Esophagus squamous epithelium (tissue), 5 donors: ENCODE results near the gene ITGA8. TPM values are rescaled to one million over a fixed set of nuclear protein-coding genes. Genes with fewer than 3 reads are reported as not detected.
A peak's percentile ranks its signal among the peaks of the same experiment; 100 is the strongest.

ENCODE experiments used
- DNase-seq: peaks from one replicate; lab custom pipeline; 2025; lab: John Stamatoyannopoulos, UW
- H3K27ac ChIP-seq, 4 donors: fragments of 200-600 bp; sonication (generic); one replicate each; pipeline ENCODE4 v1.5.1; 2016 to 2019; ENCODE audit warnings: mild to moderate bottlenecking in 1 of 4
- H3K27me3 ChIP-seq, 4 donors: fragments of 200-600 bp; sonication (generic); 1 replicate in 3 of 4; 2 replicates in 1 of 4; pipeline versions ENCODE4 v1.5.1 to v1.6.0; 2017 to 2021; ENCODE audit warnings: antibody characterized with exemption in 1 of 4
- H3K36me3 ChIP-seq, 3 donors: fragments of 200-600 bp; sonication (generic); one replicate each; pipeline ENCODE4 v1.5.1; 2016 to 2019
- H3K4me1 ChIP-seq, 3 donors: fragments of 200-600 bp; sonication (generic); one replicate each; pipeline ENCODE4 v1.5.1; 2017 to 2019
- H3K4me3 ChIP-seq, 4 donors: fragments of 200-600 bp; sonication (generic); 1 replicate in 3 of 4; 2 replicates in 1 of 4; pipeline ENCODE4 v1.5.1; 2016 to 2019; ENCODE audit warnings: mild to moderate bottlenecking in 2 of 4, moderate library complexity in 1 of 4
- H3K9me3 ChIP-seq, 3 donors: fragments of 200-600 bp; sonication (generic); one replicate each; pipeline ENCODE4 v1.5.1; 2016 to 2019
- POLR2A ChIP-seq, 4 donors: fragments of 450-650 bp; IDR thresholded peaks; one replicate each; pipeline ENCODE4 v1.6.1; 2017; ENCODE audit warnings: antibody characterized with exemption in 4 of 4, mild to moderate bottlenecking in 4 of 4, moderate library complexity in 3 of 4
- WGBS, 2 donors: methylation state at CpG; one replicate each; pipeline ENCODE4 v1.1.5; 2018; 5-methylcytosine and 5-hydroxymethylcytosine counted together
- intact Hi-C: fragments of 100-400 bp; cut with DNase I; formaldehyde crosslinking; loops from one replicate; pipeline ENCODE4 v1.15.0; 2022
- total RNA-seq, 4 donors: library from RNA; depleted of rRNA; stranded (reverse); fragments of >200 nt; gene quantifications; one replicate each; pipeline ENCODE4 v1.1.0, GENCODE V29; 2016
- TF ChIP-seq, protein P1 (sequence below), 6 experiments: fragments of 450-650 bp in 4 of 6; fragments of 200-600 bp in 2 of 6; sonication (generic) in 2 of 6; IDR thresholded peaks; one replicate each; pipeline ENCODE4 v1.5.1; 2016 to 2019; ENCODE audit warnings: antibody characterized with exemption in 6 of 6, mild to moderate bottlenecking in 4 of 6, moderate library complexity in 4 of 6
- donor health status: DM: yes; HTN: yes; CAD: no.

The ITGA8 gene
- total RNA-seq, 4 donors from 2014 or later: 1.0 to 22.5 (median 7.5) TPM

DNA sequence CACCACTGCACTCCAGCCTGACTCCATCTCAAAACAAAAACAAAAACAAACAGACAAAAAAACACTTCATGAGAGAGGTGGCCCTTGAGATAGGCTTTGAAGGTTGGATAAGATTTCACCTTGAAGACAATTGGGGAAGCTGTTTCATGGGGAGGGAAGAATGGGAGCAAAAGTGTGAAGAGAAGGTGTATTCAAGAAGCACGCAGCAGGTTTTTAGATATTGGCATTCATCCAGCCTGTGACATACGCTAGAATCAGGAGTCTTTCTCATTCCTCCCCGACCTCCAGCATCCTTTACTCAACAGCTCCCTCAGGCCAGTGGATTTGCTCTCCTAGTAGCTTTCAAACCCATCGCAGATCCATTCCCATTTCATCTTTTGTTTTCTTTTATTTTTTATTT lies 232.3 kb downstream of the ITGA8 start:
- Histone ChIP-seq H3K4me1 (peaks cover 0 to 22% (median 5%) of the 10 kb centered on the region in 3 donors), H3K9me3 (no peaks in the 10 kb centered on the region), H3K27me3 (no peaks in the 10 kb centered on the region), H3K36me3 (no peaks in the 10 kb centered on the region), H3K4me3 (no peak overlapping the region), H3K27ac (no peak overlapping the region)
- WGBS, 2 donors: 53 to 59% methylated on average over 4 of the region's 4 CpGs
- DNase-seq: no peak
- TF ChIP-seq, protein P1, sequence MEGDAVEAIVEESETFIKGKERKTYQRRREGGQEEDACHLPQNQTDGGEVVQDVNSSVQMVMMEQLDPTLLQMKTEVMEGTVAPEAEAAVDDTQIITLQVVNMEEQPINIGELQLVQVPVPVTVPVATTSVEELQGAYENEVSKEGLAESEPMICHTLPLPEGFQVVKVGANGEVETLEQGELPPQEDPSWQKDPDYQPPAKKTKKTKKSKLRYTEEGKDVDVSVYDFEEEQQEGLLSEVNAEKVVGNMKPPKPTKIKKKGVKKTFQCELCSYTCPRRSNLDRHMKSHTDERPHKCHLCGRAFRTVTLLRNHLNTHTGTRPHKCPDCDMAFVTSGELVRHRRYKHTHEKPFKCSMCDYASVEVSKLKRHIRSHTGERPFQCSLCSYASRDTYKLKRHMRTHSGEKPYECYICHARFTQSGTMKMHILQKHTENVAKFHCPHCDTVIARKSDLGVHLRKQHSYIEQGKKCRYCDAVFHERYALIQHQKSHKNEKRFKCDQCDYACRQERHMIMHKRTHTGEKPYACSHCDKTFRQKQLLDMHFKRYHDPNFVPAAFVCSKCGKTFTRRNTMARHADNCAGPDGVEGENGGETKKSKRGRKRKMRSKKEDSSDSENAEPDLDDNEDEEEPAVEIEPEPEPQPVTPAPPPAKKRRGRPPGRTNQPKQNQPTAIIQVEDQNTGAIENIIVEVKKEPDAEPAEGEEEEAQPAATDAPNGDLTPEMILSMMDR (IDR thresholded peaks at IDR 0.05): no peak
- no peak for TF ChIP-seq POLR2A (IDR thresholded peaks at IDR 0.05)
- intact Hi-C loops: no loop called here

DNA sequence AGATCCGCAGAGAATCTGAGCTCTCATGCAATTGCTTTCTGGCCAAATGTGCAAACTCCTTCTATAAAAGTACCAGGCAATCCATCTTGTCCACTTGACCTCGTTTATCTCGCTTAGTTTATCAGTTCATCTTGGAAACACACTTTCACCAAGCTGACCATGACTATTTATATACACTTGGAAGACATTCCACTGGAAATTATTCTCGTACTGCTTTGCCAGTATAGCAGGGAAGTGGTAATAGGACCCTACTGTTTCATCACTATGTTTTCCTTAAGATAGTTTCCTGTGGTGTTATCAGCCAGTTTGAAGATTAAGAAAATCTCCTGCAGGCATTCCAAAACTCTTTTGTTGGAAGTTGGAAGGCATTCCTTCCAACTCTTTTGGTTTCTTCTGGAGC lies 233.3 kb downstream of the ITGA8 start:
- no peak for DNase-seq
- no peak overlapping the region for H3K4me3 ChIP-seq
- no peak for TF ChIP-seq POLR2A (IDR thresholded peaks at IDR 0.05)
- TF ChIP-seq, protein P1 (IDR thresholded peaks at IDR 0.05): no peak
- peaks cover 0 to 22% (median 5%) of the 10 kb centered on the region in 3 donors for H3K4me1 ChIP-seq
- H3K36me3 ChIP-seq: no peaks in the 10 kb centered on the region
- H3K9me3 ChIP-seq: no peaks in the 10 kb centered on the region
- 20 to 29% methylated on average over 4 of the region's 4 CpGs for WGBS, 2 donors
- no peaks in the 10 kb centered on the region for H3K27me3 ChIP-seq
- H3K27ac ChIP-seq: peak overlapping the region in 1 of 4 donors; percentile 17
- intact Hi-C loops: no loop called here

DNA sequence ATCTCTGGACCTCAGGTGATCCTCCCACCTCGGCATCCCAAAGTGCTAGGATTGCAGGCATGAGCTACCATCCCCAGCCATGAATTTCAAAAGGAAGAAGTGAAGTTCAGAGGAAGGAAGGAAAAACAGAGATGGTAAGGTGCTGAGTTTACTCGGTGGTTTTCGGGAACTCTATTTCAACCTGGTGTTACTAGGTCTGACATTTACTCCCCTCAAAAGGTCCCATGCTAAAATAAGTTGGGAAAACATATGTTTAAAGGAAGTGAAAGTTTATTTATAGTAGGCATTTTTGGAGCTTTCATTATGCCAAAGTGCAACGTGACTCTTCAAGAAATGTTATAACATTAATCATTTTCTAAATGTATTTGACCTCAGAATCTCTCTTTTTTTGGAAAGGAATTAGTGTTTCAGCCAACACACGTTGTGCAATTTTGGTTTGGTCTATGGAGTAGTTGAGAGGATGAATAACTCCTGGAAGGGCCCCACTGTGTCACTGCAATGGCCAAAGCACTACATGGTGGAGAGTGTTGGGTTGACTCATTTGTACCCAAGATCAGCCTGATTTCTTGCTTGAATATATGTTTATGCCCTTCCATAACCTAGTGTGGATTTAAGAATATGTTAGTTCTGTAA lies 233.9 kb downstream of the ITGA8 start:
- DNase-seq: no peak
- 44 to 48% methylated on average over 5 of the region's 5 CpGs for WGBS, 2 donors
- TF ChIP-seq POLR2A (IDR thresholded peaks at IDR 0.05): no peak
- TF ChIP-seq, protein P1 (IDR thresholded peaks at IDR 0.05): no peak
- Histone ChIP-seq H3K4me3 (no peak overlapping the region), H3K36me3 (no peaks in the 10 kb centered on the region), H3K27me3 (no peaks in the 10 kb centered on the region), H3K27ac (peak overlapping the region in 2 of 4 donors; percentile 25 to 28), H3K9me3 (no peaks in the 10 kb centered on the region), H3K4me1 (peaks cover 0 to 22% (median 5%) of the 10 kb centered on the region in 3 donors)
- intact Hi-C loops: no loop called here

DNA sequence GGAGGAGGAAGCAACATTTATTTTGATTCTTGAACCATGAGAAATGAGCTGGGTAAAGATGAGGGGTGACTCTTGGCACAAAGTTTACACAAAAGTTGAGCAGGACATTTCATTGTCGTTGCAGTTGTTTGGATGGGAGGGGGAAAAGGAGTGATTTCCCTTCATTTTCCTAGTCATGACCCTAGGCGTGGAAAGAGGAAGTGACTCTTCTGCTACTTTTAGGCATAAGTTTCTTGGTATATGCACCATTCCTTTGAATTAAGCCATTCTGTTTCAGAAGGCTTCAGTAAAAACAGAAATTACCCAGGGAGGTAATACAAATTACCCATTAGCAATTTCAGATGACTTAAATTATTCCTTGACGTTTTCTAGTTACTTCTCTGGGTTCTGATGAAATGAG lies 234.7 kb downstream of the ITGA8 start:
- H3K36me3 ChIP-seq: no peaks in the 10 kb centered on the region
- 13 to 29% methylated on average over 3 of the region's 3 CpGs for WGBS, 2 donors
- peaks cover 0 to 22% (median 5%) of the 10 kb centered on the region in 3 donors for H3K4me1 ChIP-seq
- H3K9me3 ChIP-seq: no peaks in the 10 kb centered on the region
- H3K4me3 ChIP-seq: no peak overlapping the region
- no peak for DNase-seq
- TF ChIP-seq, protein P1 (IDR thresholded peaks at IDR 0.05): no peak
- TF ChIP-seq POLR2A (IDR thresholded peaks at IDR 0.05): no peak
- peak overlapping the region in 1 of 4 donors; percentile 25 for H3K27ac ChIP-seq
- H3K27me3 ChIP-seq: no peaks in the 10 kb centered on the region
- intact Hi-C loops: no loop called here

DNA sequence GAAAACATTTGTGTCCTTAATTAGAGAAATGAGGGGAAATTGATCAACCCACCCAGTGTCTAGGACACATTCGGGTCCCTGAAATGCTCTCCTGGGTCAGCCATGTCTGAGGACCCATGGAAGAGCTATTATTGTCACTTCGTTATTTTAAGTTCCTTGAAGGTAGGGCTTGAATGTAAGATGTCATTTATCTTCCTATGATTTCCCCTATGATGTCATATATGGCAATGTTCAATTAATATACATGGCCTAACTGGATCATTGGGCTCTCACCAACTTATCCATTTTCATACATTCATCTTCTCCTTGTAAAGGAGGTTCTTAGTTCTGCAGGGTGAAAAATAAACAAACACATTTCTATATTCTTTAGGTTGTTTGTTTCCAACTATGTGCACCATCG lies 235.6 kb downstream of the ITGA8 start:
- intact Hi-C loops: no loop called here
- no peaks in the 10 kb centered on the region for H3K9me3 ChIP-seq
- peaks cover 0 to 22% (median 5%) of the 10 kb centered on the region in 3 donors for H3K4me1 ChIP-seq
- no peak for DNase-seq
- TF ChIP-seq, protein P1 (IDR thresholded peaks at IDR 0.05): no peak
- TF ChIP-seq POLR2A (IDR thresholded peaks at IDR 0.05): no peak
- WGBS, 2 donors: 50 to 51% methylated on average over 3 of the region's 3 CpGs
- no peaks in the 10 kb centered on the region for H3K36me3 ChIP-seq
- no peaks in the 10 kb centered on the region for H3K27me3 ChIP-seq
- H3K4me3 ChIP-seq: no peak overlapping the region
- H3K27ac ChIP-seq: no peak overlapping the region
